Stomach (tissue), 4 donors: Measurements from ENCODE around the gene SH3YL1.

Experiments
- EP300 ChIP-seq: sonication (generic); formaldehyde crosslinking; IDR thresholded peaks from one replicate; pipeline ENCODE4 v1.6.1; 2017; ENCODE audit warnings: antibody characterized with exemption
- POLR2A ChIP-seq, 4 donors: fragments of 450-650 bp; IDR thresholded peaks; one replicate each; pipeline ENCODE4 v1.6.1; 2016; ENCODE audit warnings: antibody characterized with exemption in 4 of 4, control low read depth in 2 of 4, mild to moderate bottlenecking in 1 of 4, moderate library complexity in 1 of 4
- POLR2AphosphoS5 ChIP-seq, 3 donors: sonication (generic); formaldehyde crosslinking; IDR thresholded peaks; one replicate each; pipeline ENCODE4 v1.6.1; 2016; ENCODE audit warnings: antibody characterized with exemption in 3 of 3
- TF ChIP-seq, protein P1 (sequence below), 7 experiments: fragments of 450-650 bp in 4 of 7; fragments of 200-600 bp in 3 of 7; sonication (generic) in 3 of 7; IDR thresholded peaks; one replicate each; pipeline ENCODE4 v1.5.1; 2016 to 2019; ENCODE audit warnings: antibody characterized with exemption in 7 of 7, control low read depth in 2 of 7, mild to moderate bottlenecking in 1 of 7

DNA sequence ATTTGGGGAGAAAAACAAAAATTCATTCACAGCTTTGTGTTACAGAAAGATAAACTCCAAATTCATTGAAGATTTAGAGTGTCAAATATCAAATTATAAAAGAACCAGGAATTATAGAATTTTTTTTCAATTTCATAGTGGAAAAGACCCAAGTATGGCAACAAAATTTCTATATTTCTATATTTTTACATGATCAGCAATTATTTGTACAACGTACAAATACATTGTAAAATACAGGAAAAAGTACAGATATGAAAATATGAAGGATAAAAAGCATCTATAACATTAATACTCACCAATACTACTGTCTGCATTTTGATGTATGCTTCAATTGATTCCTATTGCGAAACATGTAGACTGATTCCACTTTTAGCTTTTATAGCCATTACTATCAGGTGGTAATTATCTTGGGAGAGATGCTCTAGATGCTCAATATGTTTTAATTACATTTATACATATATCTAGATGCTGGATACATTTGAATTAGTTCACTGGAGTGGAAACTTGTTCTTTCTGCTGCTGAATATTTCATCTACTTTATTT lies 4.0 kb downstream of the SH3YL1 start:
- TF ChIP-seq, protein P1, sequence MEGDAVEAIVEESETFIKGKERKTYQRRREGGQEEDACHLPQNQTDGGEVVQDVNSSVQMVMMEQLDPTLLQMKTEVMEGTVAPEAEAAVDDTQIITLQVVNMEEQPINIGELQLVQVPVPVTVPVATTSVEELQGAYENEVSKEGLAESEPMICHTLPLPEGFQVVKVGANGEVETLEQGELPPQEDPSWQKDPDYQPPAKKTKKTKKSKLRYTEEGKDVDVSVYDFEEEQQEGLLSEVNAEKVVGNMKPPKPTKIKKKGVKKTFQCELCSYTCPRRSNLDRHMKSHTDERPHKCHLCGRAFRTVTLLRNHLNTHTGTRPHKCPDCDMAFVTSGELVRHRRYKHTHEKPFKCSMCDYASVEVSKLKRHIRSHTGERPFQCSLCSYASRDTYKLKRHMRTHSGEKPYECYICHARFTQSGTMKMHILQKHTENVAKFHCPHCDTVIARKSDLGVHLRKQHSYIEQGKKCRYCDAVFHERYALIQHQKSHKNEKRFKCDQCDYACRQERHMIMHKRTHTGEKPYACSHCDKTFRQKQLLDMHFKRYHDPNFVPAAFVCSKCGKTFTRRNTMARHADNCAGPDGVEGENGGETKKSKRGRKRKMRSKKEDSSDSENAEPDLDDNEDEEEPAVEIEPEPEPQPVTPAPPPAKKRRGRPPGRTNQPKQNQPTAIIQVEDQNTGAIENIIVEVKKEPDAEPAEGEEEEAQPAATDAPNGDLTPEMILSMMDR (IDR thresholded peaks at IDR 0.05), result no peak
- TF ChIP-seq POLR2A (IDR thresholded peaks at IDR 0.05), result no peak
- no peak for TF ChIP-seq POLR2AphosphoS5 (IDR thresholded peaks at IDR 0.05)
- TF ChIP-seq EP300, result no peak
